ENCODE results near the gene ELMOD3.

DNA sequence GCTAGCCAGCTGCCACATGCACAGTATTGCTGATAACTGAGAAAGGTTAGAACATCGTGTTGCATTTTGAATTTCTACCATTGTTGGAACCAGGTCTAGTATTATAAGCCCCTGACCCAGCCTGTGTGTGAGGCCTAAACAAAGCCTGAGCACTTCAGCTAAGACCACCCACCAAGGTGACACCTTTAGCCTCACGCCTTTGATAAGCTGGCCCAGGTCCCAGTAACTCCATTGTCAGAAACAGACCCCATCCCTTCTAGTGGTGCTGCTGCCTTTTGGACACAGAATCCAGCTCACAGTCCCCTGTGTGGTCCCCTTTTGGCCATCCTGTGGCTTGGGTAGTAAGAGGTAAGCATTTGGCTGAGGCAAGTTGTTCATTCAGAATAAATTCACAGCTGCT, 1.6 kb downstream of the ELMOD3 start:
- no peak for TF ChIP-seq HOXA7 (CRISPR knock-in tag; IDR thresholded peaks at IDR 0.05; ENCODE audit: borderline replicate concordance)
- no peak for TF ChIP-seq SALL2 (tag by site-specific recombination; IDR thresholded peaks at IDR 0.05; ENCODE audit: borderline replicate concordance)

Measured in HEK293 (cell line).